AG09309 (cell line): Measurements from ENCODE around the gene PLXNA3.

Experiments used
- DNase-seq: peaks from one replicate; pipeline ENCODE4 v3.0.0-alpha.2; 2010; ENCODE audit warnings: low read depth
- H3K4me3 ChIP-seq: 2 replicates; pipeline ENCODE4 v1.5.1; 2011; ENCODE audit warnings: mild to moderate bottlenecking, low read depth, low read length, moderate library complexity; ENCODE audit not compliant: control insufficient read depth
- TF ChIP-seq, protein P1 (sequence below): IDR thresholded peaks from 2 replicates; pipeline ENCODE4 v1.5.1; 2011; ENCODE audit warnings: mild to moderate bottlenecking, low read depth, low read length, inconsistent platforms; ENCODE audit not compliant: insufficient read depth, control insufficient read depth; ENCODE audit errors: missing control alignments

The PLXNA3 gene

DNA sequence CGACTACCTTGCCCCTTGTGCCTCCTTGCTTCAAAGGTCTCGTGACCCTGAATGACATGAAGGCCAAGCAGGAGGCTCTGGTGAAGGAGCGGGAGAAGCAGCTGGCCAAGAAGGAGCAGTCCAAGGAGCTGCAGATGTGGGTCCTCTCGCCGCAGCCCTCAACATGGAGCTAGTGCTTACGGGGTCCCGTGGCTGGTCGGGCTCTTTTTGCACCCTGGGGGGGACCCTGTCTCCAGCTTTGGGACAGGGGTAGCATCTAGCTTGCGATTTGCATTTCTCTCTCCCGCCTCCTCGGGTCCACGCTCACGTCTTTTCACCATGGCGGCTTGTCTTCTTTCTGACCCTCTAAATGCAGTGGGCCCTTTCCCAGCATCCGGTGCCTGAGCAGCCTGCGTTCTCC is 12.3 kb upstream of the PLXNA3 start:
- TF ChIP-seq, protein P1, sequence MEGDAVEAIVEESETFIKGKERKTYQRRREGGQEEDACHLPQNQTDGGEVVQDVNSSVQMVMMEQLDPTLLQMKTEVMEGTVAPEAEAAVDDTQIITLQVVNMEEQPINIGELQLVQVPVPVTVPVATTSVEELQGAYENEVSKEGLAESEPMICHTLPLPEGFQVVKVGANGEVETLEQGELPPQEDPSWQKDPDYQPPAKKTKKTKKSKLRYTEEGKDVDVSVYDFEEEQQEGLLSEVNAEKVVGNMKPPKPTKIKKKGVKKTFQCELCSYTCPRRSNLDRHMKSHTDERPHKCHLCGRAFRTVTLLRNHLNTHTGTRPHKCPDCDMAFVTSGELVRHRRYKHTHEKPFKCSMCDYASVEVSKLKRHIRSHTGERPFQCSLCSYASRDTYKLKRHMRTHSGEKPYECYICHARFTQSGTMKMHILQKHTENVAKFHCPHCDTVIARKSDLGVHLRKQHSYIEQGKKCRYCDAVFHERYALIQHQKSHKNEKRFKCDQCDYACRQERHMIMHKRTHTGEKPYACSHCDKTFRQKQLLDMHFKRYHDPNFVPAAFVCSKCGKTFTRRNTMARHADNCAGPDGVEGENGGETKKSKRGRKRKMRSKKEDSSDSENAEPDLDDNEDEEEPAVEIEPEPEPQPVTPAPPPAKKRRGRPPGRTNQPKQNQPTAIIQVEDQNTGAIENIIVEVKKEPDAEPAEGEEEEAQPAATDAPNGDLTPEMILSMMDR = no peak
- H3K4me3 ChIP-seq = no peak overlapping the region

DNA sequence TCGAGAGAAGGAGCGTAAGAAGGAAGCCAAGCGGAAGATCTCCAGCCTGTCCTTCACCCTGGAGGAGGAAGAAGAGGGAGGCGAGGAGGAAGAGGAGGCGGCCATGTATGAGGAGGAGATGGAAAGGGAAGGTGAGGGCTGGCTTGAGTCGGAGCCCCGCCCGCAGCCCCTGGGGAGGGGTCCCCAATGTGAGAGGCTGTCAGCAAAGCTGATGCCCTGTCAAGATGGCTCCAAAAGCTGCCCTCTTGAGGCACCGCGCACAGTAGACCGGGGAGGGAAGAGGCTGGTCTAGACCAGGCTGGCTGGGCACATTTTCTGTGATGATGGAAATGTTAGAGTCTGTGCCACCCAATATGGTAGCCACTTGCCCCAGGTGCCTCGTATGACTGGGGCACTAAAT is 11.7 kb upstream of the PLXNA3 start:
- DNase-seq = no peak
- TF ChIP-seq, protein P1 = no peak
- no peak overlapping the region for H3K4me3 ChIP-seq

More for the DNA sequence above, 12.3 kb upstream of the PLXNA3 start:
- no peak for DNase-seq

DNA sequence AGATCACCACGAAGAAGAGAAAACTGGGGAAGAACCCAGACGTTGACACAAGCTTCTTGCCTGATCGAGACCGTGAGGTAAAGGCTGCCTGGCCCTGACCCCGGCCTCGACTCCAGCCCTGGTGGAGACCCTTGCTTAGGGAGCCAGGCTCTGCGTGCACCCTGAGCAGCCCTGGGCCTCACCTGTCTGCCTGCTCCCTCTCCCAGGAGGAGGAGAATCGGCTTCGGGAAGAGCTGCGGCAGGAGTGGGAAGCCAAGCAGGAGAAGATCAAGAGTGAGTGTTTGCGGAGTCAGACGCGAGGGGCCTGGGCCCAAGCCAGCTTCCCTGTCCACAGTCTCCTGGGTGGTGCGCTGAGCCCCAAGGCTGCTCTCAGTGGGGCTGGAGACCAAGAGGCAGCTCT is 9.6 kb upstream of the PLXNA3 start:
- TF ChIP-seq, protein P1 = no peak
- H3K4me3 ChIP-seq = no peak overlapping the region
- DNase-seq = no peak

DNA sequence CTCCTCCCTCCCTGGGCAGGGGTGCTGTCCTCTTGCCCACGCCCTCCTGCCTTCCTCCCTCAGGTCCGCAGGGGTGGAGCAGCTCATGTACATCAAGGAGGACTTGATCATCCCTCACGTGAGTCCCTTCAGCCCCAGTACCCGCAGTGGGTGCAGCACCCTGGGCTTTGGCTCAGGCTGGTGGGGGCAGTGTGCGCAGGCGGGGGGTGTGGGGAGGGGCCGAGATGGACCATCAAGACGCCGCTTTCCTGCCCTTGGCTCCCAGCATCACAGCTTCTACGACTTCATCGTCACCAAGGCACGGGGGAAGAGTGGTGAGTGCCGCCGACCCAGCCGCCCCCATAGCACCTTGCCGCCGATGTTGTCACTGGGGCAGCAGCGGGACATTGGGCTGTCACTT is 8.5 kb upstream of the PLXNA3 start:
- H3K4me3 ChIP-seq = no peak overlapping the region
- TF ChIP-seq, protein P1 = no peak
- DNase-seq = no peak

DNA sequence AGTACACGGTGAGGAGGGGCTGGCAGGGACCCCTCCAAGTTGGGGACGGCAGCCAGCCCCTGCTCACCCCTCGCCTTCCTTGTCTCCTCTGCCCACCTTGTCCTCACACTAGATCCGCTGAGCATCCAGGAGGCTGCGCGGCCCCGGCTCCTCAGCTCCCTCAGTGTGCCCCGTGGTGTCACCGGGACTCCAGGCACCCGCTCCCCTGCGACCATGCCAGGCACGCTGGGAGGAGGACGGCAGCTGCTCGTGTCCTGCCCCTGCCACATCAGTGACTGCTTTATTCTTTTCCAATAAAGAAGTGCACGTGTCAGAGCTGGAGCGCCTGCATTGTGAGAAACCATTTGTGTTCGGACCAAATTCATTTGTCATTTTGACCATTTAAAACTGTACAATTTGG is 7.8 kb upstream of the PLXNA3 start:
- TF ChIP-seq, protein P1 = no peak
- H3K4me3 ChIP-seq = no peak overlapping the region
- no peak for DNase-seq

DNA sequence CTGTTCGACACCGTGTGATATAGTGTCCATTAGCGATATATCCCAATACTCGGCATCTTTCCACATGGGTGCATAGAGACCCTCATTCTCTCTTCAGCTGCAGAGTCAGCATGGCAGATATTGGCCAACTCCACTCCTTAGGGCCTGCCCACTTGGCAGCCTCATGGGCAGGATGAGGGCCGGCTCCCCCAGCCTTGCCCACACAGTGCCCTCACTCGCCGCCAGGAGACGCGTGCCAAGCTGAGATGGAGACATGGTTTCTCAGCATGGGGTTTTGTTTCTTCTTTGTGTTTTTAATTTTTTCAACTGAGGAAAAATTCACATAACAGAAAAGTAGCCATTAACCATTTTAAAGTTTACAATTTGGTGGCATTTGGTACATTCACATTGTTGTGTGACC is 5.3 kb upstream of the PLXNA3 start:
- no peak for DNase-seq
- no peak overlapping the region for H3K4me3 ChIP-seq
- TF ChIP-seq, protein P1 = no peak

DNA sequence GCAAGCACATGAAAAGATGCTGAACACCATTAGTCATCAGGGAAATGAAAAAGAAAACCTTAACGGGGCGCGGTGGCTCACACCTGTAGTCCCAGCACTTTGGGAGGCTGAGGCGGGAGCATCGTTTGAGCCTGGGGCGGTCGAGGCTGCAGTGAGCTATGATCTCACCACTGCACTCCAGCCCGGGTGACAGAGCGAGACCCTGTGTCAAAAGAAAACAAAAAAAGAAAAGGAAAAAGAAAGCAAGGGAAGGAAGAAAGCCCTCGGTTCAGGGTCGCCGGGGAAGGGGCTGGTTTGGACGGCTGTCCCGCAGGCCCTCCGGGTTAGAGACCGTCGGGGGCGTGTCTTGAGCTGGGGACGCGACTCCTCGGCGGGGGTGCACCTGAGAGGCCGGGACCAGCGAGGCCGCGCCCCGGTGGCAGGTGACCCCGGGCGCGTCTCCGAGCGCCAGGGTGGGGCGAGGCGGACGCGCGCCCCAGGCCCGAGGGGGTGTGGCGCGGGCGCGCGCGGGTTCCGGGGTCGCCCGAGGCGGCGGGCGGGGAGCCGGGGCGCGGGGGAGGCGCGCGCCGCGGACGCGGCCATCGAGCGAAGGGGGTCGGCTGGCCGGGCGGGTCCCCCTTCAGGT is 478 bp upstream of the PLXNA3 start:
- TF ChIP-seq, protein P1 = no peak
- peak overlapping the region; percentile 52 for H3K4me3 ChIP-seq
- DNase-seq = no peak
